Activated CD4-positive, alpha-beta T cell treated with anti-CD3 and anti-CD28 coated beads, Interleukin-2, Interleukin-4, amounts not matched to agents 100 ng/mL and 50 ng/mL, durations not matched to agents 16 hours and 8 hours (primary cell): ENCODE data around the gene SORCS2.
"Not testable (repeated sequence)": the region's sequence is repeated elsewhere in the genome, so short reads cannot be mapped to it uniquely, and the experiment has no call there.

Source experiments
- DNase-seq: peaks from one replicate; pipeline ENCODE4 v3.0.0-alpha.2; 2020; ENCODE audit warnings: low spot score

Gene SORCS2

GRCh38 chr4:7556558-7556957, 364.2 kb downstream of the SORCS2 start:
- no peak for DNase-seq

- DNase-seq = no peak
These were observed 365.1 kb downstream of the SORCS2 start for GRCh38 chr4:7557456-7557855.

GRCh38 chr4:7558436-7558835, 366.1 kb downstream of the SORCS2 start:
- DNase-seq = no peak

- no peak for DNase-seq
These were observed 367.0 kb downstream of the SORCS2 start for GRCh38 chr4:7559316-7559715.

GRCh38 chr4:7559741-7560395, 367.5 kb downstream of the SORCS2 start:
- DNase-seq = no peak

- DNase-seq = no peak
These were observed 369.2 kb downstream of the SORCS2 start for GRCh38 chr4:7561557-7561956.

GRCh38 chr4:7564242-7564641, 371.9 kb downstream of the SORCS2 start:
- no peak for DNase-seq

GRCh38 chr4:7565483-7565882, 373.1 kb downstream of the SORCS2 start:
- DNase-seq = no peak

- DNase-seq = no peak
These were observed 377.8 kb downstream of the SORCS2 start for GRCh38 chr4:7569810-7570783.

GRCh38 chr4:7571001-7571400, 378.7 kb downstream of the SORCS2 start:
- DNase-seq = no peak

- DNase-seq = no peak
These were observed 379.4 kb downstream of the SORCS2 start for GRCh38 chr4:7571701-7572100.

- DNase-seq = no peak
These were observed 380.6 kb downstream of the SORCS2 start for GRCh38 chr4:7572894-7573293.

GRCh38 chr4:7573576-7574091, 381.3 kb downstream of the SORCS2 start:
- DNase-seq = no peak

- no peak for DNase-seq
These were observed 382.1 kb downstream of the SORCS2 start for GRCh38 chr4:7574287-7575014.

- no peak for DNase-seq
These were observed 383.1 kb downstream of the SORCS2 start for GRCh38 chr4:7575426-7575825.

GRCh38 chr4:7577361-7578039, 385.2 kb downstream of the SORCS2 start:
- DNase-seq = not testable (repeated sequence)

GRCh38 chr4:7581477-7581876, 389.1 kb downstream of the SORCS2 start:
- no peak for DNase-seq

GRCh38 chr4:7582313-7583097, 390.2 kb downstream of the SORCS2 start:
- DNase-seq = no peak

- DNase-seq = no peak
These were observed 391.8 kb downstream of the SORCS2 start for GRCh38 chr4:7584098-7584497.

GRCh38 chr4:7584606-7585159, 392.3 kb downstream of the SORCS2 start:
- DNase-seq = no peak

- DNase-seq = no peak
These were observed 393.4 kb downstream of the SORCS2 start for GRCh38 chr4:7585768-7586167.
